Retinal pigment epithelial cell (primary cell): ENCODE measurements around the gene DDX1.
A peak's percentile ranks its signal among the peaks of the same experiment; 100 is the strongest.

Source experiments
- DNase-seq: peaks from one replicate; pipeline ENCODE4 v3.0.0-alpha.2; 2010; ENCODE audit warnings: low read depth
- H3K4me3 ChIP-seq: 2 replicates; pipeline ENCODE4 v1.5.1; 2011; ENCODE audit warnings: mild to moderate bottlenecking, low read length, control low read depth, moderate library complexity
- CTCF ChIP-seq: conservative IDR thresholded peaks from 2 replicates; pipeline ENCODE4 v1.5.1; 2011; ENCODE audit warnings: low read depth, low read length, control low read depth, inconsistent platforms

Gene DDX1

GRCh38 chr2:15662579-15662978 is 70.9 kb downstream of the DDX1 start:
- H3K4me3 ChIP-seq = no peak overlapping the region
- TF ChIP-seq CTCF = no peak
- no peak for DNase-seq

GRCh38 chr2:15663802-15664201 is 72.1 kb downstream of the DDX1 start:
- no peak for TF ChIP-seq CTCF
- no peak overlapping the region for H3K4me3 ChIP-seq

GRCh38 chr2:15664273-15665066 is 72.8 kb downstream of the DDX1 start:
- no peak for DNase-seq
- no peak overlapping the region for H3K4me3 ChIP-seq
- TF ChIP-seq CTCF = no peak

More at GRCh38 chr2:15663802-15664201, 72.1 kb downstream of the DDX1 start:
- DNase-seq = no peak

GRCh38 chr2:15665067-15665942 is 73.6 kb downstream of the DDX1 start:
- TF ChIP-seq CTCF = peak; percentile 23
- no peak overlapping the region for H3K4me3 ChIP-seq
- DNase-seq = no peak

GRCh38 chr2:15665943-15666460 is 74.3 kb downstream of the DDX1 start:
- no peak overlapping the region for H3K4me3 ChIP-seq
- no peak for TF ChIP-seq CTCF
- no peak for DNase-seq

GRCh38 chr2:15666861-15667808 is 75.5 kb downstream of the DDX1 start:
- DNase-seq = no peak
- H3K4me3 ChIP-seq = no peak overlapping the region

More at GRCh38 chr2:15666861-15667808, 75.5 kb downstream of the DDX1 start:
- TF ChIP-seq CTCF = no peak
